Measurements from ENCODE around the gene WWOX. TPM values are rescaled to one million over a fixed set of nuclear protein-coding genes. Genes with fewer than 3 reads are reported as not detected.

Gene WWOX
- total RNA-seq, 1 donor, result 24.2 TPM

- DNase-seq (ENCODE audit: low read depth), result no peak
Measured at GRCh38 chr16:78365366-78365765, 265.9 kb downstream of the WWOX start.

DNA sequence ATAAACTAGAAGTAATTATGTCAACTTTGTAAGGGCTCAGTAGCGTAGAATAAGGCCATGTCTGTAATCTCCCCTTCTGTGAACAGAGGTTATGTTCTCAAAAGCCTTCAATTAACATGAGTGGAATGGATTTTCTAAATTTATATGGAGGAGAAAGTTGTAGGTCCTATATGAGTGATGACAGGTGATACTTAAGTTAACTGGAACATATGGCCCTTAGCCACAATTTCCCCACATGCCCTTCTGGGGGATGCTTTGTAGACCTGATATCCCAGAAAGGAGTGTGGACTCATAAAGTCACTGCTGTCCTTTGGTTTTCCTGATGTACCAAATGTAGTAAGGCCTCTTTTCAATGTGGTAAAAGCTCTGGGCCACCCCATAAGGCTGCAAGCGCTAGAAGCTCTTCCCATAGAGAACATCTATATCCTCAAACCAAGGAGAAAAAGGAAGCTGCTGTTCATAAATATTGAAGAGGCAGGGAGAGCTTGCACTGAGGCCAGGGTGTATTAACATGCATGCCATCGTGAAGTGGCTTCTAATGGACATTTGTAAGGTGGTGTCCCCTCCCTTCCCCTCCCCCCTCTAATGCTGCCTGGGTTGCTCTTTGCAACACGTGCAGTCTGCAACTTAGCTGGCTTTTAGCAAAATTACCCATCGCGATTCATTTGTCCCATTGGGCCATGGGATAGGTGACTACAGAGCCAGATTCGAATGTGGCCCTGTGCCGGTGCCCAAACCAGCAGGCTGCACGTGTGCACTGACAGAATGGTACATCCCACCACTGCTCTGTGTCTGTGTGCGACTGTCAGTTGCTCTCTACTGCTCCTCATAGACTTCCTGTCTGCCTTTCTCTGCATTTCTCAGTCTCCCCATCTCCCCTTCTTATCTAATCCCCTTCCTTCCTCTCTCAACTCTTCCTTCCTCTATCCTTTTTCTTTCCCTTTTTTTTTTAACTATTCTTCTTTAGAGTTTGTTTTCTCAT, 269.0 kb downstream of the WWOX start:
- no peak for TF ChIP-seq CTCF (IDR thresholded peaks at IDR 0.05; ENCODE audit: insufficient read depth, low read length)
- DNase-seq (ENCODE audit: low read depth), result no peak
- H3K4me3 ChIP-seq (ENCODE audit: low read depth, low read length), result no peak overlapping the region

More at GRCh38 chr16:78365366-78365765, 265.9 kb downstream of the WWOX start:
- no peak for TF ChIP-seq CTCF (IDR thresholded peaks at IDR 0.05; ENCODE audit: insufficient read depth, low read length)
- no peak overlapping the region for H3K4me3 ChIP-seq (ENCODE audit: low read depth, low read length)

DNA sequence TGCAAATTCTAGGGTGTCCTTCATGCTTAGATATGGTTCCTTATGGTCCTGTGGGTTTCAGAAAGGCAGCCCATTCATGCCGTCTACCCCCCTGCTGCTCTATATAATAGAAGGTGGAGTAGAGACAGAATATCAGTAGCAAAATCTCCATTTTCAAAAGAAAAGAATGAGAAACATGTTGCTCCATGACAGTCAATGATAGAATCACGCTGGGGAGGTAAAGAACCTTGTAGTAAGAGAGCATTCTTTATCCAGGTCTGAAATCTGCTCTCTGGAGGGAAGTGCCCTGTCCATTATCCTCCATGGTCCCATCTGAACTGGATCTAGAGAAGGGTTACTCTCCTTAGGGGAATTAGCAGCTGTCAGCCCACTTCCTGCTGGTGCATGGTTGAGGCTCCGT, 272.8 kb downstream of the WWOX start:
- TF ChIP-seq CTCF (IDR thresholded peaks at IDR 0.05; ENCODE audit: insufficient read depth, low read length), result no peak
- DNase-seq (ENCODE audit: low read depth), result no peak
- no peak overlapping the region for H3K4me3 ChIP-seq (ENCODE audit: low read depth, low read length)

GRCh38 chr16:78375055-78375679, 275.7 kb downstream of the WWOX start:
- no peak for TF ChIP-seq CTCF (IDR thresholded peaks at IDR 0.05; ENCODE audit: insufficient read depth, low read length)

DNA sequence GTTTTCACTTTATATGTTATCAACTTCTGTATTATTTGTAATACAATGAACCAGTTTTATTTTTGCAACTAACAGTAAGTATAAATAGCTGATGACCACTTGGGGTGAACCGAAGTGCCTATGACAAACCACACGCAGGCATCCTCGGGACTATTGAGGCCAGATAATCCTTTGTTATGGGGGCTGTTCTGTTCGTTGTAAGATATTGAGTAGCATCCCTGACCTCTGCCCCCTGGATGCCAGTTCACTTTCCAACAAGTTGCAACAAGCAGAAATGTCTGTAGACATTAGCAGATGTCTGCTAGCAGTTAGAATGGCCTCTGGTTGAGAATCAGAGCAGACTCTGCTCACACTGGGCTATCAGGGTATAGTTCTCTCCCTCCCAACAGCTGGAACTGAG, 277.0 kb downstream of the WWOX start:
- TF ChIP-seq CTCF (IDR thresholded peaks at IDR 0.05; ENCODE audit: insufficient read depth, low read length), result no peak
- DNase-seq (ENCODE audit: low read depth), result no peak

More at GRCh38 chr16:78375055-78375679, 275.7 kb downstream of the WWOX start:
- no peak for DNase-seq (ENCODE audit: low read depth)
- H3K4me3 ChIP-seq (ENCODE audit: low read depth, low read length), result no peak overlapping the region

DNA sequence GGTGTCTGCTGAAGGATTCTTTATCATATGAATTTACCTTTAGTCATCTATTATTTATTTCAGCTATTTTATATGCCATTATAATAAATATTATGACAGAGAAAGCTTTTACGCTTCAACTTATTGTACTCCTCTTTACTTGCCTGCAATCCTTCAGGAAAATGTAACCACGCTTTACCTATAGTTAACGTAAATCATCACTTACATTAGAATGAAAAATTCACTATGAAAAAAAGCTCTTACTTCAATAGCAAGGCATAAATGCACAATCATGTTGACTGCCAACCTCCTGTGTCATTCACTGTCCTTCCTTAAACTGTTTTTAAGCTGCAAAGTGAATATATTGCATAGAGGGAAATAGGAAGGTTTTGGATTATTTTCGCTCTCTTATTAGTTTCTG, 277.9 kb downstream of the WWOX start:
- no peak overlapping the region for H3K4me3 ChIP-seq (ENCODE audit: low read depth, low read length)
- TF ChIP-seq CTCF (IDR thresholded peaks at IDR 0.05; ENCODE audit: insufficient read depth, low read length), result no peak
- no peak for DNase-seq (ENCODE audit: low read depth)

More for the DNA sequence above, 277.0 kb downstream of the WWOX start:
- H3K4me3 ChIP-seq (ENCODE audit: low read depth, low read length), result no peak overlapping the region
